Measurements from ENCODE around the gene SAP30BP. TPM values are rescaled to one million over a fixed set of nuclear protein-coding genes. Genes with fewer than 3 reads are reported as not detected.

The SAP30BP gene
- total RNA-seq, 1 experiment from 2014 or later: 149 TPM

GRCh38 chr17:75688209-75688825, 21.2 kb downstream of the SAP30BP start (continued):
- TF ChIP-seq ZBTB33 (IDR thresholded peaks at IDR 0.05; ENCODE audit: extremely low read depth, insufficient replicate concordance, low read length) (no peak), ZFX (IDR thresholded peaks at IDR 0.05) (no peak)

- Histone ChIP-seq H4K20me1 (ENCODE audit: insufficient read depth) (no peaks in the 10 kb centered on the region), H3K36me3 (ENCODE audit: control insufficient read depth in 1 of 2, insufficient read depth in 2 of 2, low read length in 2 of 2) (peaks cover 0 to 20% of the 10 kb centered on the region in 2 experiments; a peak in 1 of 4 replicates), H3K4me3 (replicated peaks in 1 of 2; ENCODE audit: low read depth in 1 of 2, low read length in 2 of 2) (no peak overlapping the region), H2AFZ (ENCODE audit: low read depth, low read length, poor library complexity, severe bottlenecking) (no peak overlapping the region), H3K4me1 (ENCODE audit: control insufficient read depth in 1 of 2, insufficient read depth in 2 of 2, low read length in 2 of 2) (peaks cover 66 to 99% of the 10 kb centered on the region in 2 experiments), H3K4me2 (ENCODE audit: low read length) (peak overlapping the region; percentile 34), H3K9me2 (ENCODE audit: insufficient read depth) (no peaks in the 10 kb centered on the region), H3K79me2 (ENCODE audit: insufficient read depth, low read length) (peaks cover 99% of the 10 kb centered on the region), H3K27ac (ENCODE audit: low read depth, low read length) (no peak overlapping the region; the same call in 1 of the 2 replicates), H3K27me3 (ENCODE audit: insufficient read depth, low read length) (no peaks in the 10 kb centered on the region), H3K9me3 (ENCODE audit: control insufficient read depth in 1 of 2, insufficient read depth in 1 of 2, low read depth in 1 of 2, low read length in 2 of 2) (no peaks in the 10 kb centered on the region), H3K9ac (ENCODE audit: low read length) (peak overlapping the region; percentile 12; the same call in 1 of the 2 replicates)
- peak; percentile 17; the same call in 1 of the 2 replicates for TF ChIP-seq FOSL1 (IDR thresholded peaks at IDR 0.05; ENCODE audit: low read depth)
- no peak for TF ChIP-seq EZH2 (IDR thresholded peaks at IDR 0.05)
- BruUV-seq (replicated peaks): no TSS peak
- ChIA-PET RAD21 (ENCODE audit: low non-redundant PET in 1 of 2, low total read pairs in 2 of 2, uncharacterized antibody in 2 of 2, unreplicated experiment in 2 of 2) (no interaction called here), POLR2A (interaction anchor here (1.4 kb wide), 1 partner anchor 91 kb away, joined by 4 read pairs; no protein-coding TSS in a partner anchor), CTCF (interaction anchor here (0.8 to 1.9 kb wide), 3 partner anchors 15 to 58 kb away, joined by 3 to 7 read pairs (median 4); partner anchors contain the start of gene SMIM5)
- ATAC-seq (no peak), DNase-seq (ENCODE audit: low read depth, low spot score) (no peak)
- intact Hi-C loops (cut with micrococcal nuclease): no loop called here
Observed at GRCh38 chr17:75689441-75689873, 22.3 kb downstream of the SAP30BP start.
